ENCODE data around the gene ISCA2.

DNA sequence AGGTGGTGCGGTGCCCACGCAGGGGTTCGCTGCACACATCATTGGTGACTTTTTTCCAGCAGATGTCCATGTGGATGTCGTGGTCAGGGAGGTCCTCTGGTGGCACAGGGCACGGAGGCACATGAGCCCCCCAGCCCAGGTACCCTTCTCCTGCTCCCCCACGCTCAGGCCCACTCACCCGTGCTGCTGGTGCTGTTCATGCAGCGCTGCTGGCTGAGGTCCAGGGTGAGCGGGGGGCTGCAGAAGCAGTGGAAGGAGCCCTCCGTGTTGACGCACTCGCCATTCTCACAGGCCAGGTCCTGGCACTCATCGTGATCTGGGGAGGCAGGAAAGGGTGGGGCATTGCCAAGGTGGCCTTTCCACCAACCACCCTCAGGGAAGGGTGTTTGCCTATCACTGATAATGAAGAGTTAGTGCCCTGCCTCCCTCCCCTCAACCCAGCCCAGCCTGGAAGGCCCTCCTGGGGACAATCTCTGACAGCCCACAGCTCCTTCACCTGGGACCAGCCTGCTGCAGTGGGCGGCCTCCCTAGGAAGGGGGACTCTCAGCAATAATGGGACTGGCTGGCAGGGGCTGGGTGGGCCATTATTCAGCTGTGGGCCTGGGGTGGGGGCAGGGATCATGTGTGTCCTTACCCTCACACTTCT lies 9.8 kb downstream of the ISCA2 start:
- TF ChIP-seq, protein P1, sequence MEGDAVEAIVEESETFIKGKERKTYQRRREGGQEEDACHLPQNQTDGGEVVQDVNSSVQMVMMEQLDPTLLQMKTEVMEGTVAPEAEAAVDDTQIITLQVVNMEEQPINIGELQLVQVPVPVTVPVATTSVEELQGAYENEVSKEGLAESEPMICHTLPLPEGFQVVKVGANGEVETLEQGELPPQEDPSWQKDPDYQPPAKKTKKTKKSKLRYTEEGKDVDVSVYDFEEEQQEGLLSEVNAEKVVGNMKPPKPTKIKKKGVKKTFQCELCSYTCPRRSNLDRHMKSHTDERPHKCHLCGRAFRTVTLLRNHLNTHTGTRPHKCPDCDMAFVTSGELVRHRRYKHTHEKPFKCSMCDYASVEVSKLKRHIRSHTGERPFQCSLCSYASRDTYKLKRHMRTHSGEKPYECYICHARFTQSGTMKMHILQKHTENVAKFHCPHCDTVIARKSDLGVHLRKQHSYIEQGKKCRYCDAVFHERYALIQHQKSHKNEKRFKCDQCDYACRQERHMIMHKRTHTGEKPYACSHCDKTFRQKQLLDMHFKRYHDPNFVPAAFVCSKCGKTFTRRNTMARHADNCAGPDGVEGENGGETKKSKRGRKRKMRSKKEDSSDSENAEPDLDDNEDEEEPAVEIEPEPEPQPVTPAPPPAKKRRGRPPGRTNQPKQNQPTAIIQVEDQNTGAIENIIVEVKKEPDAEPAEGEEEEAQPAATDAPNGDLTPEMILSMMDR (conservative IDR thresholded peaks at IDR 0.05; ENCODE audit: low read length): no peak
- no peak for TF ChIP-seq EZH2phosphoT487 (IDR thresholded peaks at IDR 0.05; ENCODE audit: borderline replicate concordance, low read depth, low read length)

All from OCI-LY7 (cell line).